ENCODE measurements around the gene KIAA1755.

The KIAA1755 gene

DNA sequence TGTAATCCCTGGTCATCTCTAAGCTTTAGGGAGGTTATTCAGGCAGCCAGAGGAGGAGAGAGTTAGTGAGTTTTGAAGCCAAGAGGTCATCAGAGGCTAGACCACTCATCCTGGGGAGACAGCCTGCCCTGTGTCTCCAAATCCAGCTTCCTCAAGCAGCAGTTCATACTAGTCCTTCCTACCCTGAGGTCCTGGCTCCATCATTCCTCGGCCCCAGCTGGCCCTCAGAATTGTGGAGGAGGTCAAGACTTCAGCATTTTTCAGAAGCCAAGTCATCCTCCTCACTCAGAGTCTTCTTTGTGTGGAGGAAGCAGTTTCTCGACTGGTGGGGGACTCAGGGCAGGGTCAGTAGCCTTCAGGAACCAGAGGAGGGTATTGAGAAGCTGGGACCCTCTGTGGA lies 12.4 kb upstream of the KIAA1755 start:
- Histone ChIP-seq H3K36me3 (ENCODE audit: insufficient read depth, low read length) (no peaks in the 10 kb centered on the region), H3K4me3 (ENCODE audit: low read length, poor library complexity, severe bottlenecking) (no peak overlapping the region), H3K9ac (ENCODE audit: low read depth, low read length, poor library complexity, severe bottlenecking) (no peak overlapping the region), H3K4me1 (ENCODE audit: insufficient read depth, low read length, poor library complexity, severe bottlenecking) (no peaks in the 10 kb centered on the region), H3K4me2 (ENCODE audit: low read depth, low read length, poor library complexity, severe bottlenecking) (no peak overlapping the region), H2AFZ (ENCODE audit: low read length) (no peak overlapping the region), H3K27me3 (ENCODE audit: insufficient read depth, low read length, poor library complexity, severe bottlenecking) (no peaks in the 10 kb centered on the region), H3K9me2 (replicated peaks; ENCODE audit: low read depth, low read length) (no peaks in the 10 kb centered on the region), H3K9me3 (ENCODE audit: insufficient read depth, low read depth, low read length) (no peaks in the 10 kb centered on the region), H4K20me1 (ENCODE audit: insufficient read depth, low read length, poor library complexity, severe bottlenecking) (no peaks in the 10 kb centered on the region), H3F3A (ENCODE audit: low read depth) (no peaks in the 10 kb centered on the region), H3K79me2 (ENCODE audit: insufficient read depth, low read length) (no peaks in the 10 kb centered on the region)
- TF ChIP-seq EZH2phosphoT487 (IDR thresholded peaks at IDR 0.05; ENCODE audit: borderline replicate concordance): no peak
- TF ChIP-seq, protein P1, sequence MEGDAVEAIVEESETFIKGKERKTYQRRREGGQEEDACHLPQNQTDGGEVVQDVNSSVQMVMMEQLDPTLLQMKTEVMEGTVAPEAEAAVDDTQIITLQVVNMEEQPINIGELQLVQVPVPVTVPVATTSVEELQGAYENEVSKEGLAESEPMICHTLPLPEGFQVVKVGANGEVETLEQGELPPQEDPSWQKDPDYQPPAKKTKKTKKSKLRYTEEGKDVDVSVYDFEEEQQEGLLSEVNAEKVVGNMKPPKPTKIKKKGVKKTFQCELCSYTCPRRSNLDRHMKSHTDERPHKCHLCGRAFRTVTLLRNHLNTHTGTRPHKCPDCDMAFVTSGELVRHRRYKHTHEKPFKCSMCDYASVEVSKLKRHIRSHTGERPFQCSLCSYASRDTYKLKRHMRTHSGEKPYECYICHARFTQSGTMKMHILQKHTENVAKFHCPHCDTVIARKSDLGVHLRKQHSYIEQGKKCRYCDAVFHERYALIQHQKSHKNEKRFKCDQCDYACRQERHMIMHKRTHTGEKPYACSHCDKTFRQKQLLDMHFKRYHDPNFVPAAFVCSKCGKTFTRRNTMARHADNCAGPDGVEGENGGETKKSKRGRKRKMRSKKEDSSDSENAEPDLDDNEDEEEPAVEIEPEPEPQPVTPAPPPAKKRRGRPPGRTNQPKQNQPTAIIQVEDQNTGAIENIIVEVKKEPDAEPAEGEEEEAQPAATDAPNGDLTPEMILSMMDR (conservative IDR thresholded peaks at IDR 0.05; ENCODE audit: low read length): no peak

DNA sequence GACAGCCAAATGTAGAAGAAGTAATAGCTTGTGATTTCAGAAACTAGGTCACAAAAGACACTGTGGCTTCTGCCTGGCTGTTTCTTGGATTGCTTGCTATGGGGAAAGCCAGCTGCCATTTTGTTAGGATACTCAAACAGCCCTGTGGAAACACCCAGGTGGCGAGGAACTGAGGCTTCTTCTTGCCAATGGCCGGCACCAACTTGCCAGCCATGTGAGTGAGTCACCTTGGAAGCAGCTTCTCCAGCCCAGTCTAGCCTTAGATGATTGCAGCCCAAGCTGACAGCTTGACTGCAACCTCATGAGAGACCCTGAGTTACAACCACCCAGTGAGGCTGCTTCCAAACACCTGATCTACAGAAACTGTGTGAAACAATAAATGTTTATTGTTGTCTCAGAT lies 11.9 kb upstream of the KIAA1755 start:
- Histone ChIP-seq H3K79me2 (ENCODE audit: insufficient read depth, low read length) (no peaks in the 10 kb centered on the region), H3K9ac (ENCODE audit: low read depth, low read length, poor library complexity, severe bottlenecking) (no peak overlapping the region), H3K4me1 (ENCODE audit: insufficient read depth, low read length, poor library complexity, severe bottlenecking) (no peaks in the 10 kb centered on the region), H3K9me2 (replicated peaks; ENCODE audit: low read depth, low read length) (no peaks in the 10 kb centered on the region), H3K9me3 (ENCODE audit: insufficient read depth, low read depth, low read length) (no peaks in the 10 kb centered on the region), H3K4me3 (ENCODE audit: low read length, poor library complexity, severe bottlenecking) (no peak overlapping the region), H2AFZ (ENCODE audit: low read length) (no peak overlapping the region), H4K20me1 (ENCODE audit: insufficient read depth, low read length, poor library complexity, severe bottlenecking) (no peaks in the 10 kb centered on the region), H3F3A (ENCODE audit: low read depth) (no peaks in the 10 kb centered on the region), H3K4me2 (ENCODE audit: low read depth, low read length, poor library complexity, severe bottlenecking) (no peak overlapping the region), H3K36me3 (ENCODE audit: insufficient read depth, low read length) (no peaks in the 10 kb centered on the region), H3K27me3 (ENCODE audit: insufficient read depth, low read length, poor library complexity, severe bottlenecking) (no peaks in the 10 kb centered on the region)
- TF ChIP-seq, protein P1 (conservative IDR thresholded peaks at IDR 0.05; ENCODE audit: low read length): no peak
- no peak for TF ChIP-seq EZH2phosphoT487 (IDR thresholded peaks at IDR 0.05; ENCODE audit: borderline replicate concordance)

DNA sequence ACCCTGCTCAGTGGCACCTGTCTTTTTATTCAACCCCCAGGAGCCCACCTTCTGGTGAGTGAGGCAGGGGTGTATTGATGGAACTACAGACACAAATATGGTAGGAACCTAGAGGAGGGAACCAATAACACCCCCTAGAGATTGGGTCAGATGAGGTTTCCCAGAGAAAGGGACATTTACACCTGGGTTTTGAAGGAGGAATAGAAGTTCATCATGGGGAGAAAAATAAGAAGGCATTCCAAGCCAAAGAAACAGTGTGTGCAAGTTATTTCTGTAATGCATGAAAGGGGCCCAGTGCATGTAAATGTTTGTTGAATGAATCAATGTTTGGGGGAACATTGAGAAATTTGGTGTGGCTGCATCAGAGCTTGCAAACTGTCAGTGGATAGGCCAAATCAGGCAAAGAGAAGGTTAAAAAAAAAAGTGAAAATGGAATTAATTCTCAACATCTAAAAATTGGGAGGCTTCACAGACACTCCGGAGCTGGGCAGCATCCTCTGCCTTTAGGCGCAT lies 11.1 kb upstream of the KIAA1755 start:
- Histone ChIP-seq H3F3A (ENCODE audit: low read depth) (no peaks in the 10 kb centered on the region), H3K27me3 (ENCODE audit: insufficient read depth, low read length, poor library complexity, severe bottlenecking) (no peaks in the 10 kb centered on the region), H2AFZ (ENCODE audit: low read length) (no peak overlapping the region), H3K79me2 (ENCODE audit: insufficient read depth, low read length) (no peaks in the 10 kb centered on the region), H3K9me3 (ENCODE audit: insufficient read depth, low read depth, low read length) (no peaks in the 10 kb centered on the region), H3K36me3 (ENCODE audit: insufficient read depth, low read length) (no peaks in the 10 kb centered on the region), H3K9me2 (replicated peaks; ENCODE audit: low read depth, low read length) (no peaks in the 10 kb centered on the region), H4K20me1 (ENCODE audit: insufficient read depth, low read length, poor library complexity, severe bottlenecking) (no peaks in the 10 kb centered on the region), H3K4me3 (ENCODE audit: low read length, poor library complexity, severe bottlenecking) (no peak overlapping the region), H3K4me2 (ENCODE audit: low read depth, low read length, poor library complexity, severe bottlenecking) (no peak overlapping the region), H3K9ac (ENCODE audit: low read depth, low read length, poor library complexity, severe bottlenecking) (no peak overlapping the region), H3K4me1 (ENCODE audit: insufficient read depth, low read length, poor library complexity, severe bottlenecking) (no peaks in the 10 kb centered on the region)
- TF ChIP-seq, protein P1 (conservative IDR thresholded peaks at IDR 0.05; ENCODE audit: low read length): no peak
- TF ChIP-seq EZH2phosphoT487 (IDR thresholded peaks at IDR 0.05; ENCODE audit: borderline replicate concordance): no peak
